Measurements from ENCODE around the gene SOX6.
"Not testable (repeated sequence)": the region's sequence is repeated elsewhere in the genome, so short reads cannot be mapped to it uniquely, and the experiment has no call there.

Gene SOX6

DNA sequence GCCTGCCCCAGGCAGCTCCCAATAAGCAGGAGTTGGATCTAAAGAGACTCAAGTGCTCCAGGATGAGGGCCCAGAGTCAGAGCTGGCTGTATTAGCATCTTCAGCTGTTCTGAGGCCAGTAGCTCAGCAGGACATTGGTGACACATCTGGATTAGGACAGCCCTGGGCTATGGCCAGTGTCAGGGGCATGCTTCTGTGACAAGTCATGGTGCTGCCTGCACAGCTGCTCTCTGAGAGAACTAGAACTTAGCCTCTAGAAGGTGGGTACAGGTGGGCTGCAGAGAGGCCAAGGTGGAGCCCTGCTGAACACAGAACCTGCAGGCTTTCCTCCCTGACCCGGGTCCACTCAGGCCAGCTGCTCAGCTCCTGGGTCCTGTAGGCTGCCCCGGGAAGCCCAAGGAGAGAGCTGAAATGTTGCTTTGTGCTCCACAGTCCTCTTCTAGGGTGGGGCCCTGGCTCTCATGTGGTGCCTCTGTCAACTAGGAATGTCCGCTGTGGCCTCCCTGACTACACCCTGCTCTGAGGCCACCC is 426.9 kb downstream of the SOX6 start:
- Histone ChIP-seq H3K4me1 (ENCODE audit: insufficient read depth, low read length) (no peaks in the 10 kb centered on the region), H3K9me3 (ENCODE audit: insufficient read depth, low read depth, low read length) (no peaks in the 10 kb centered on the region), H3K27ac (ENCODE audit: low read length) (no peak overlapping the region), H3K36me3 (ENCODE audit: insufficient read depth, low read depth, low read length) (no peaks in the 10 kb centered on the region), H3K4me3 (ENCODE audit: low read length) (no peak overlapping the region), H3K9ac (ENCODE audit: low read depth, low read length) (no peak overlapping the region), H3K27me3 (ENCODE audit: insufficient read depth, low read length) (no peaks in the 10 kb centered on the region)

DNA sequence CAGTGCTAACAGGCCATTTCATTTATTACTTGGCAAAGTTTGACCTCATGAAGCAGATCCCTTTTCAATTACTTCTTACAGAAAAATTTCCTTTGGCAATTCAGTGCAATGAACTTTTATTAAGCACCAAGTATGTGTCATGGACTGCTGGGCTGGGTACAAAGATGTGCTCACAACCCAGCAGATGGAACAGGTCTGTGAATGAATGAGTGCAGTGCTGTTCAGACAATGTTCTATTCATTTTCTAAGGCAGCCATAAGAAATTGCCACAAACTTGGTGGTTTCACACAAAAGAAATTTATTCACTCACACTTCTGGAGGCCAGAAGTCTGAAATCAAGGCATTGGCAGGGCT is 428.5 kb downstream of the SOX6 start:
- H3K36me3 ChIP-seq (ENCODE audit: insufficient read depth, low read depth, low read length), result no peaks in the 10 kb centered on the region
- H3K9me3 ChIP-seq (ENCODE audit: insufficient read depth, low read depth, low read length), result no peaks in the 10 kb centered on the region
- no peak overlapping the region for H3K9ac ChIP-seq (ENCODE audit: low read depth, low read length)
- no peaks in the 10 kb centered on the region for H3K27me3 ChIP-seq (ENCODE audit: insufficient read depth, low read length)
- H3K4me1 ChIP-seq (ENCODE audit: insufficient read depth, low read length), result no peaks in the 10 kb centered on the region
- H3K27ac ChIP-seq (ENCODE audit: low read length), result no peak overlapping the region
- H3K4me3 ChIP-seq (ENCODE audit: low read length), result no peak overlapping the region

DNA sequence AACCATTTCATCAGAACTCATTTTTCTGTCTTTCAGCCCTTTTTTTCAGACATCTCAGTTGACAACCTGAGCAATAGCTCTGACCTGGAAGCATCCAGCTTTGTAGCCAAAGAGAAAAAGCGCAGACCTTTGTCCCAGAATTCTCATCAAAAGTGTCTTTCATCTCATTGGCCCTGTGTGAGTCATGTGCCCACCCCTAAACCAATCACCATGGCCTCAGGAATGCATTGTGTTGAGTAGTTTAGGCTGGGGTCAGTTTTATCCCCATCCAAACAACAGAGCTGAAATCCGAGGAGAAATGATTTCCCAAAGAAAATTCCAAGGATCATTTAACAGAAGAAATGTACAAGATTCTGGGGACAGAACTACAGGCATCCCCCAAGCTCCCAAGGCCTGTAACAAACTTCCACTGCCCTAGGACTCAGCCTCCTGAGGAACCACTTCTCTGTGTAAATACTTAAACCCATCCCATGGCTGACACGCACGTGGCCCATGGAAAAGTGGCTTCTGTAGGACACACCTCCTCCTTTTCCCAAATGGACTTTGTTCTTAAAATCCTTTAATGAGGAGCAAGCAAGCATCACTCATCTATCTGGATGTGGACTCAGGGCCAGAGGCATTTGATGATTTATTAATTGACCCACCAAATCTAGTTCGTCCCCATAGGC is 429.0 kb downstream of the SOX6 start:
- H3K27me3 ChIP-seq (ENCODE audit: insufficient read depth, low read length), result no peaks in the 10 kb centered on the region
- no peak overlapping the region for H3K27ac ChIP-seq (ENCODE audit: low read length)
- H3K9me3 ChIP-seq (ENCODE audit: insufficient read depth, low read depth, low read length), result no peaks in the 10 kb centered on the region
- no peaks in the 10 kb centered on the region for H3K4me1 ChIP-seq (ENCODE audit: insufficient read depth, low read length)
- no peak overlapping the region for H3K9ac ChIP-seq (ENCODE audit: low read depth, low read length)
- no peak overlapping the region for H3K4me3 ChIP-seq (ENCODE audit: low read length)
- H3K36me3 ChIP-seq (ENCODE audit: insufficient read depth, low read depth, low read length), result no peaks in the 10 kb centered on the region

DNA sequence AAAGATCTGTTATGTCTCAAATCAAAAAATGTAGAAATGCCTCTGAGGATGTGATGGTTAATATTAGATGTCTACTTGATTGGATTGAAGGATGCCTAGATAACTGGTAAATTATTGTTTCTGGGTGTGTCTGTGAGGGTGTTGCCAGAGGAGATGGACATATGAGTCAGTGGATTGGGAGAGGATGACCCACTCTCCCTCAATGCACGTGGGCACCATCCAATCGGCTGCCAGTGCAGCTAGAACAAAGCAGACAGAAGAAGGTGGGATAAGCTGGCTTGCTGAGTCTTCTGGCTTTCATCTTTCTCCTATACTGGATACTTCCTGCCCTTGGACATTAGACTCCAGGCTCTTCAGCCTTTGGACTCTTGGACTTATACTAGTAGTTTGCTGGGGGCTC is 430.3 kb downstream of the SOX6 start:
- H3K27me3 ChIP-seq (ENCODE audit: insufficient read depth, low read length), result no peaks in the 10 kb centered on the region
- H3K4me3 ChIP-seq (ENCODE audit: low read length), result no peak overlapping the region
- H3K36me3 ChIP-seq (ENCODE audit: insufficient read depth, low read depth, low read length), result no peaks in the 10 kb centered on the region
- H3K27ac ChIP-seq (ENCODE audit: low read length), result no peak overlapping the region
- H3K9me3 ChIP-seq (ENCODE audit: insufficient read depth, low read depth, low read length), result no peaks in the 10 kb centered on the region
- no peaks in the 10 kb centered on the region for H3K4me1 ChIP-seq (ENCODE audit: insufficient read depth, low read length)
- H3K9ac ChIP-seq (ENCODE audit: low read depth, low read length), result no peak overlapping the region

DNA sequence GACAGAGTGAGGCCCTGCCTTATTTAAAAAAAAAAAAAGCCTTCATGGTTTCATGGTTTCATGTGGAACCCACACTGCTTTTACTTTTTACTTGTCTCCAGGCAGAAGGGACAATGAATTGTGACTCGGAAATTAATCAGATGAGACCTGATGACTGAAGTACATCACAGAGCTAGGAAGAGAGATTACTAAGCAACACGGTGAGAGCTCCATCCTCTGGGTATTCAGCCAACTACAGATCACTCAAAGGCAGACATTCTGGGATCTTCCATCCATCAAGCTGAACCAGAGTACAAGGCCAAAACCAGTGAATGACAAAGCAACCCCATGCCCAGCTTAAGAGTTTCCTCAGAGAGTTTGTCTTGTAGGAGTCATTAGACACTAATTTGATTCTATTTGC is 433.2 kb downstream of the SOX6 start:
- no peaks in the 10 kb centered on the region for H3K9me3 ChIP-seq (ENCODE audit: insufficient read depth, low read depth, low read length)
- H3K27me3 ChIP-seq (ENCODE audit: insufficient read depth, low read length), result no peaks in the 10 kb centered on the region
- H3K9ac ChIP-seq (ENCODE audit: low read depth, low read length), result no peak overlapping the region
- H3K27ac ChIP-seq (ENCODE audit: low read length), result no peak overlapping the region
- H3K36me3 ChIP-seq (ENCODE audit: insufficient read depth, low read depth, low read length), result no peaks in the 10 kb centered on the region
- no peak overlapping the region for H3K4me3 ChIP-seq (ENCODE audit: low read length)
- no peaks in the 10 kb centered on the region for H3K4me1 ChIP-seq (ENCODE audit: insufficient read depth, low read length)

DNA sequence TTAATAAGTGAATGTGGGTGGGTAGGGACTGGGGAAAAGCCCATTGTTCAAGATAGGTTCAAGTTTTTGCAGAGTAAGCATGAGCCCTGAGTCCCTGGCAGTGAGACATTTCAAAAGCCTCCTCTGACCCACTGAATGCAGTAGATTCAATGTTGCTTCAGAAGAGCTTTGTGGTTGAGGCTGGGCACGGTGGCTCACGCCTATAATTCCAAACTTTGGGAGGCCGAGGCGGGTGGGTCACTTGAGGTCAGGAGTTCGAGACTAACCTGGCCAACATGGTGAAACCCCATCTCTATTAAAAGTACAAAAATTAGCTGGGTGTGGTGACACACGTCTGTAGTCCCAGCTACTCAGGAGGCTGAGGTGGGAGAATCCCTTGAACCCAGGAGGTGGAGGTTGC is 433.6 kb downstream of the SOX6 start:
- not testable (repeated sequence) for H3K36me3 ChIP-seq (ENCODE audit: insufficient read depth, low read depth, low read length); H3K9ac ChIP-seq (ENCODE audit: low read depth, low read length); H3K27me3 ChIP-seq (ENCODE audit: insufficient read depth, low read length); H3K9me3 ChIP-seq (ENCODE audit: insufficient read depth, low read depth, low read length); H3K4me3 ChIP-seq (ENCODE audit: low read length); H3K4me1 ChIP-seq (ENCODE audit: insufficient read depth, low read length); H3K27ac ChIP-seq (ENCODE audit: low read length)

DNA sequence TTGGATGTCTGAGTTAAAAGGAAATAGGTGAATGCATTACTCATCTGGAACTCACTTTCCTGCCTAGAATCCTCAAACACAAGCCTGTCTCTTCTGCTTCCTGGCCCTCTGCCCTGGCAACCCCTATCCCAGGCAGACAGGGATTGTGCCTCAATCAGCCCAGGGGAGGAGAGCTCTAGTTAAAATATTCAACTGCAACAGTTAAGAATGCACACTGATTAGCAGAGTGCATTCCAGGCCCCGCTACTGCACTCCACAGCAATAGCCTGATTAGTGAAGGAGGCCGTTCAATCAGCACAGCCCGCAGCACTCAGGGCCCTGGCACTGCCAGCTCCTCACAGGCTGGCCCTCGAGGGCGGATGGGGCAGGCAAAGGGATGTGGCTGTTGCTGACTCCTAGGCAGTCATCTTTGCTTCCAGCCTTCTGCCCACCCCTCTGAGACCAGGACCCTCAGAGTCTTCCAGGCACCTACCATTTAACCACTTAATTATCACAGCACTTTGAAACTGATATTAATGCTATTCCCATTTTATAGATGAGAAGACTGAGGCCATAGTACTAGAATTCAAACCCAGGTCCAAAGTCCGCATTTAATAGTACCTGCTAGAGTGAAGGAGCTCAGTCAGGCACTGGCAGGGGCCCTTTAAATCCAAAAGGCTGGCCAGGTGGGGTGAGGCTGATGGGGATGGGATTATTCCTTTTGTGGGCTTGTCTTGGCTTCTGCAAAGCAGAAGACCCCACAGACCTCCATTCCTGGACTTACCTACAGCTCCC is 435.3 kb downstream of the SOX6 start:
- Histone ChIP-seq H3K4me1 (ENCODE audit: insufficient read depth, low read length) (no peaks in the 10 kb centered on the region), H3K36me3 (ENCODE audit: insufficient read depth, low read depth, low read length) (no peaks in the 10 kb centered on the region), H3K27ac (ENCODE audit: low read length) (no peak overlapping the region), H3K4me3 (ENCODE audit: low read length) (no peak overlapping the region), H3K27me3 (ENCODE audit: insufficient read depth, low read length) (no peaks in the 10 kb centered on the region), H3K9ac (ENCODE audit: low read depth, low read length) (no peak overlapping the region), H3K9me3 (ENCODE audit: insufficient read depth, low read depth, low read length) (no peaks in the 10 kb centered on the region)

DNA sequence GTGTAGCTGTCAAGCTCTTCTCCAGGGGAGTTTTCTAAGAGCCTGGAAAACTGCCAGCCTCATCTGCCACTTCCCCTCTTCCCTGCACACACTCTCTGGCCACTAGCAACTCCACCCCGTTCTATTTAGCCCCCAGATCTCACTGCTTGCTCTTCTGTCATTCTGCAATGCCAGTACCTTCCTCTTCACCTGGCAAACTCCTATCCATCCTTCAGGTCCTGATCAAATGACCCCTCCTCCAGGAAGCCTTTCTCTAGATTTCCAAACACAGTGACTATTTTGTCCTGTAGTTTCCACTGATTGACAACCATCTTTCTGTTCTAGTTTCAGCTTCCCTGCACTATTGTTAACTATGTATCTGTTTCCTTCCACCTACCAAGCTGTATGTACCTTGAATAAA is 437.7 kb downstream of the SOX6 start:
- Histone ChIP-seq H3K27me3 (ENCODE audit: insufficient read depth, low read length) (no peaks in the 10 kb centered on the region), H3K9me3 (ENCODE audit: insufficient read depth, low read depth, low read length) (no peaks in the 10 kb centered on the region), H3K4me3 (ENCODE audit: low read length) (no peak overlapping the region), H3K27ac (ENCODE audit: low read length) (no peak overlapping the region), H3K9ac (ENCODE audit: low read depth, low read length) (no peak overlapping the region), H3K36me3 (ENCODE audit: insufficient read depth, low read depth, low read length) (no peaks in the 10 kb centered on the region), H3K4me1 (ENCODE audit: insufficient read depth, low read length) (no peaks in the 10 kb centered on the region)

DNA sequence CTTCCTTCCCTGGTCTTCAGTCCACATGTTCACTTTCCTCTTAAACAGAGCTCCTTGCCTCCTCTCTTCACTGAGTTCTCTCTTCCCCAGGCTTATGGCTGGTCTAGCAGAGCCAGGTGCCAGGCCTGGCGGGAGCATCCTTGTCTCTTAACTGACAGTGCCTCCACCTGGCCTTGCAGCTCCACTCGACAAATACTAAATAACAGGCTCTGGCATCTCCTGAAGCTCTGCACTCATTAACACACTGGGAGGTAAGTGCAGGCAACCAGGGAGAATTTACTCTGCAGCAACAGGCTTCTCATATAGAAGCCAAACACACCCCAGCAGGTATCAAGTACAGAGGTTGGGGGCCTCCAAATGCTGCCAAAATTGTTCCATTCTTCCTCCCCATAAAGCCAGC is 438.1 kb downstream of the SOX6 start:
- Histone ChIP-seq H3K4me3 (ENCODE audit: low read length) (no peak overlapping the region), H3K9ac (ENCODE audit: low read depth, low read length) (no peak overlapping the region), H3K4me1 (ENCODE audit: insufficient read depth, low read length) (no peaks in the 10 kb centered on the region), H3K27me3 (ENCODE audit: insufficient read depth, low read length) (no peaks in the 10 kb centered on the region), H3K27ac (ENCODE audit: low read length) (no peak overlapping the region), H3K36me3 (ENCODE audit: insufficient read depth, low read depth, low read length) (no peaks in the 10 kb centered on the region), H3K9me3 (ENCODE audit: insufficient read depth, low read depth, low read length) (no peaks in the 10 kb centered on the region)

Data from iPS-20b (cell line).